RPMI7951 (cell line): ENCODE results near the gene NDUFB11. TPM values are rescaled to one million over a fixed set of nuclear protein-coding genes. Genes with fewer than 3 reads are reported as not detected.
"Not testable (repeated sequence)": the region's sequence is repeated elsewhere in the genome, so short reads cannot be mapped to it uniquely, and the experiment has no call there.

Experiments used
- DNase-seq: peaks from one replicate; pipeline ENCODE4 v3.0.0-alpha.2; 2012; ENCODE audit warnings: low read depth
- total RNA-seq: library from RNA; depleted of rRNA; stranded (reverse); fragments of >200 nt; shearing (Covaris generic); gene quantifications from 2 replicates; pipeline ENCODE4 v1.2.3, GENCODE V29; 2014

Gene NDUFB11
- total RNA-seq, 1 experiment from 2014 or later = 172 TPM

DNA sequence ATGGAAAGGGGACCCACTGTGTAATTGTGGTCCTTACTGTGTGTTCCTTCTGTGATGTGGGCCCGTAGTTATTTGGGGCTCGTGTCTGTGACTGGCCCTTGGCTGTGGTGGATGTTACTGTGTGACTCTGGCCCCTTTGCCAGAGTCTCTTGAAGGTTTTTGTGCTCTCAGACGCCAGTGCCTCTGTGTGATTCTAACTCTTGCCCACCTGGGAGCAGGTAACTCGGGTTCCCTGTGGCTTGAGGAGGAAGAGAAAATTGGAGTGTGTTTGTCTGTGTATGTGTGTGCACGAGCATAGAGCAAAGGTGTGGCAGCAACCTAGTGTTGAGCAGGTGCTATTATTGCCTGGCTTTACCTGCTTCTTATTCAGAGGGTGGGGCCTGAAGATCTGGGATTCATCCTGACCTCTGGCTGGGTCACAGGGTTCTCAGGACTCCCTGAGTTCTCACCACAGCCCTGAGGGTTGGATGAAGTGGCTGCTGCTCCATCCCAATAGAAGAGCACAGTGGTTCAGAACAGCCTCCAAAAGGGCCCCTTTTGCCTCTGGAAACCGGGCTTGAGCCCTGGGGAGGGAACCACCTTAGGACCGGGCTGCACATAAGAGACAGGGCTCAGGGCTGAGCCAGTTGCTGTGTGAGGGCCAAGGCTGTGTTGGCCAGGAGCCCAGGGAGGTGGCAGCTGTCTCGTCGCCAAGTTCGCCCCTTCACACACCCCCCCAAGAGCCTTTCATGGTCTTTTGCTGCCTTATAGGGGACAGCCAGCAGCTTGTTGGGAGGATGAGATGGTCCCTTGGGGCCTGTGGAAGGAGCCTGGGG, 1.8 kb upstream of the NDUFB11 start:
- no peak for DNase-seq

DNA sequence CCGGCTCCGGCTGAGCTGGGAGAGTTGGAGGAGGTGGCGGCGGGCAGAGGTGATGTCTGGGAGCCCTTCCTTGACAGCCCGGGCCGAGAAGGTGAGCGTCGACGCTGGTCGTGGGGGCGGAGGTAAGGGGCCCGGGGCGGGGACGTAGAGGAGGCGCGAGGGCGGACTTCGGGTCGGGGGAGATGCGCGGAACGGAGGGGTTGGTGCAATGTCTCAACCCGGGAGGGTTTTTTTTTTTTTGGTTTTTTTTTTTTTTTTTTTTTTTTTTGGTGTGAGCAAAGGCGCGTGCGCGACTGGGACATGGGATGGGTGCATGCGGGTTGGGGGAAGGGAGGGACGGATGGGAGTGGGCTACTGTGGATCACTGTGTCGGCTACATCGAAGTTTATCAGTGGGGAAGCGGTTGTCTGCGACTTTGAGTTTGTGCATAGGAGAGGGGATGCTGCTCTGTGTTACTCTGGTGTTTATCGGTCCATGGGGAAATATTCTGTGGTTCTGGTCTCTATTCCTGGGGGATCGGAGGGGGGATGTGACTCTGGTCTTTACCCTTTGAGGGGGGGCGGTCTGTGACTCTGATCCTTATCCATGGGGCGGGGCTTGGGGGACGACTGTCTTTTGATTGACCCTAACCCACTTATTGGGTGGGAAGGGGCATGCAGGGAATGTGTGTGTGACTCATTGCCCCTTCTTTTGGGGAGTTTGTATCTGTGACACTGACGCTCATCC, 1.1 kb upstream of the NDUFB11 start:
- no peak for DNase-seq

GRCh38 chrX:47143894-47144625, 442 bp downstream of the NDUFB11 start:
- peak; percentile 39 for DNase-seq

DNA sequence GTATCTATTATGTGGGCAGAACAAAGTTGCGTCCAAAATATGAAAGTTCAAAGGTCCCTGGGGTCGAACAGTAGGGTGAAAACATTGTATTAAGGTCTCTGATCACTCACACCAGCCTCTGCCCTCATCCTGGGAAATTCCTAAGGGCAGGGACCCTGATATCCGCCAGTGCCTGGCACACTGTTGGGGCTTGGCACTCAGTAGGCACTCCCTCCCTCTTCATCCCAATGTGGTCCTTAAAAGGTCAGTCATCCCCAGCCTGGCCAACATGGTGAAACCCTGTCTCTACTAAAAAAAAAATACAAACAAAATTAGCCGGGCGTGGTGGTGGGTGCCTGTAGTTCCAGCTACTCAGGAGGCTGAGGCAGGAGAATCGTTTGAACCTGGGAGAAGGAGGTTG, 6.3 kb downstream of the NDUFB11 start:
- no peak for DNase-seq

- peak; percentile 60 for DNase-seq
Measured at GRCh38 chrX:47135650-47136049, 8.9 kb downstream of the NDUFB11 start.

- no peak for DNase-seq
Measured at GRCh38 chrX:47133493-47133892, 11.0 kb downstream of the NDUFB11 start.

- peak; percentile 13 for DNase-seq
Measured at GRCh38 chrX:47129899-47130358, 14.6 kb downstream of the NDUFB11 start.

DNA sequence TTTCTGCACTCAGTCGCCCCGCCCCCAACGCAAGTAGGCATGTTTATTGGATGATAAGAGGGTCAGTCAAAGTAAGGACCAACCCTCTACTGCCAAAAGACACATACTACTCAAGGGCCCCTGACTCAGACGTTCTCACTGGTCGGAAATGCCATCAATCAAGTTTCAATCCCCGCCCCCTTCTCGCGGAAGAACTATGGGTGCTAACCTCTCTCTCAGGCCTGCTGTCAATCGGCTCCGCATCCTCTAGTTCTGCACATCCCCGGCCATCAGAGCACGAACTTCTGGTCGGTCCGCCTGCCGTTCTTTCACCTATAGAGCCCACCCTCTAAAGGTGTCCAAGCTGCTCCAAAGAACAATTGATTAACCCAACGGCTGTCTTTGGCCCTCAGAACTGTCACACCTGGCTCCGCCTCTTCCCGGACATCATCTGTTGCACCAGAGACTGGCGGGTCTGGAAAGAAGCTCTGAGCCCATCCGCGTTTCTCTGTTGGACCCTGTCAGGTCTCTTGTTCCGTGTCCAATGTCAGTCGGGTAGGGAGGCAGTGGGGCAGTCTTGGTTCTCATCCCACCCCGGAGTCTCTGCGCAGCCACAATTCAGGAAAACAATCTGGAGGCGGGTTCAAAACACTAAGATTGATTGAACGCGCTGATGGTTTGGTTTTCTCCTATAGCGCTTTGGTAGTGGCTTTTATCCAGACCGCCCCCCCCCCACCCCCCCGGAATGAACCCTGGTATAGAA, 15.2 kb downstream of the NDUFB11 start:
- peak; percentile 98 for DNase-seq

DNA sequence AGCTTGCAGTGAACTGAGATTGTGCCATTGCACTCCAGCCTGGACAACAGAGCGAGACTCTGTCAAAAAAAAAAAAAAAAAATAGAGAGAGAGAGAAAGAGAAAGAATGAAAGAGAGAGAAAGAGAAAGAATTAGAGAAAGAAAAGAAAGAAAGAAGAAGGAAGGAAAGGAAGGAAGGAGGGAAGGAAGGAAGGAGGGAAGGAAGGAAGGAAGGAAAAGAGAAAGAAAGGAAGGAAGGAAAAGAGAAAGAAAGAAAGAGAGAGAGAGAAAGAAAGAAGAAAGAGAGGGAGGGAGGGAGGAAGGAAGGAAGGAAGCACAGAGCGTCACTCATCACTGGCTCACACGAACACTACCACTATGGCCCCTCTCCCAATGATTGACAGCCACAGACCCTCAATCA, 20.0 kb downstream of the NDUFB11 start:
- DNase-seq = not testable (repeated sequence)

DNA sequence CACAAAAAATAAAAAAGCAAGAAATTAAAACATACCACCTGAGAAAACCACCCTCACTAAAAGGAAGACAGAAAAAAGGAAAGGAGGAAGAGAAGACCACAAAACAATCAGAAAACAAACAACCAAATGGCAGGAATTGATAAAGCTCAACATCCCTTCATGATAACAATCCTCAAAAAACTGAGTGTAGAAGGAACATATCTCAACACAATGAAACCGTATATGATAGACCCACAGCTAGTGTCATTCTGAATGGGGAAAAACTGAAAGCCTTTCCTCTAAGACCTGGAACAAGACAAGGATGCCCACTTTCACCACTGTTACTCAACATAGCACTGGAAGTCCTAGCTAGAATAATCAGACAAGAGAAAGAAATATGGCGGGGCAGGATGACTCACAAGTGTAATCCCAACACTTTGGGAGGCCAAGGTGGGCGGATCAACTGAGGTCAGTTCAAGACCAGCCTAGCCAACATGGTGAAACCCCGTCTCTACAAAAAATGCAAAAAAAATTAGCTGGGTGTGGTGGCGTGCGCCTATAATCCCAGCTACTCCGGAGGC, 27.9 kb downstream of the NDUFB11 start:
- not testable (repeated sequence) for DNase-seq

DNA sequence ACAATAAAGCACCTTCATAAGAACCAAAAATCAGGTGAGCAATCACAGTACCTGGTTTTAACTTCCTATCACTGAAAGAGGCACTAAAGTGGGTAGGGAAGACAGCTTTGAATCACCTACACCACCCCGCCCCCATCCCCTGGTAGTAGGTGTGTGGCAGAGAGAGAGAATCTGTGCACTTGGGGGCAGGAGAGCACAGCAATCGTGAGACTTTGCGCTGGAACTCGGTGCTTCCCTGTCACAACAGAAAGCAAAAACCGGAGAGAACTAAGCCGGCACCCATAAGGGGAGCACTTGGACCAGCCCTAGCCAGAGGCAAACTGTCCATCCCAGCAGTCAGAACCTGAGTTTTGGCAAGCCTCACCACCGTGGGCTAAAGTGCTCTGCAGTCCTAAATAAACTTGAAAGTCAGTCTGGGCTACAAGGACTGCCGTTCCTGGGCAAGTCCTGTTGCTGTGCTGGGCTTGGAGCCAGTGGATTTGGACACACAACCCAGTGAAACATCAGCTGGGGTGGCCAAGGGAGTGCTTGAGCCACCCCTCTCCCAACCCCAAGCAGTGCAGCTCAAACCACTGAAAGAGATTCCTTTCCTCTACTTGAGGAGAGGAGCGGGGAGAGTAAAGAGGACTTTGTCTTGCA, 32.1 kb downstream of the NDUFB11 start:
- DNase-seq = no peak

- not testable (repeated sequence) for DNase-seq
Measured at GRCh38 chrX:47110936-47111615, 33.4 kb downstream of the NDUFB11 start.

DNA sequence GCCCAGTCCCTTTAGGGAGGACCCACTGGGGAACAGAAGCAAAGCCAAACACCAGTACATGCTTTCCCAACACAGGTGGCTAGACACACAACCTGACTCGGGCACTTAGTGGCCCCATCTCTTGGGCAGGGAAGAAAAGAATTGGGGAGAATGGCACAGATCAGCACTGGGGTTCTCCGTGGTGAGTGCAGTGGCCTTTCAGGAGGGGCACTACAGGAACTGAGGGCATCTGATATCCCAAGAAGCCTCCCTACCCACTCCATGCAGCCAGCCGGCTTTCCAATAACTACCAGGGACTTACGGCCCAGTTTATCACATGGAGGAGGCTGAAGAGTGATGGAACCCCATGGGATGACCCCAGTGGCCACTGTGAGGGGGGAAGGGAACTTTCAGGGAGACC, 43.3 kb downstream of the NDUFB11 start:
- DNase-seq = no peak

GRCh38 chrX:47098338-47099094, 46.0 kb downstream of the NDUFB11 start:
- no peak for DNase-seq

DNA sequence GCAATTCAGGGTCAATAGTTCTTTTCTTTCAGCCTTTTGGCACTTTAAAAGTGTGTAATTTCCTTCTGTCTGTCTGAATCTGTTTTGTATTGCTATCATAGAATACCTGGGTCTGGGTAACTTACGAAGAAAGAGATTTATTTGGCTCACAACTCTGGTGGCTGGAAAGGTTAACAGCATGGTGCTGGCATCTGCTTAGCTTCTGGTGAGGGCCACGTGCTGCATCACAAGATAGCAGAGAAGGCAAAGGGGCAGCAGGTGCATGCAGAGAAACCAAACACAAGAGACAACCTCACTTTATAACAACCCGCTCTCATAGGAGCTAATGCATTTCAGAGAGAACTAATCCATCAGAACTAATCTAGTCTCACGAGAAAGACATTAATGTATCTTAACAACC, 47.5 kb downstream of the NDUFB11 start:
- DNase-seq = no peak

- no peak for DNase-seq
Measured at GRCh38 chrX:47093860-47094259, 50.6 kb downstream of the NDUFB11 start.

GRCh38 chrX:47093248-47093647, 51.3 kb downstream of the NDUFB11 start:
- DNase-seq = peak; percentile 37
